NCI-H2227 (cell line): Measurements from ENCODE around the gene ACTG2.

Experiments
- DNase-seq: peaks from one replicate; lab custom pipeline; 2025; ENCODE audit not compliant: unreplicated experiment; lab: John Stamatoyannopoulos, UW

The ACTG2 gene

GRCh38 chr2:73911548-73912208 lies 18.9 kb downstream of the ACTG2 start:
- no peak for DNase-seq

GRCh38 chr2:73913414-73914054 lies 20.7 kb downstream of the ACTG2 start:
- DNase-seq: no peak

- no peak for DNase-seq
These were observed 21.9 kb downstream of the ACTG2 start for GRCh38 chr2:73914667-73915066.

GRCh38 chr2:73915437-73915993 lies 22.7 kb downstream of the ACTG2 start:
- DNase-seq: no peak

GRCh38 chr2:73916666-73917065 lies 23.9 kb downstream of the ACTG2 start:
- DNase-seq: no peak

GRCh38 chr2:73917296-73917695 lies 24.5 kb downstream of the ACTG2 start:
- DNase-seq: no peak

DNA sequence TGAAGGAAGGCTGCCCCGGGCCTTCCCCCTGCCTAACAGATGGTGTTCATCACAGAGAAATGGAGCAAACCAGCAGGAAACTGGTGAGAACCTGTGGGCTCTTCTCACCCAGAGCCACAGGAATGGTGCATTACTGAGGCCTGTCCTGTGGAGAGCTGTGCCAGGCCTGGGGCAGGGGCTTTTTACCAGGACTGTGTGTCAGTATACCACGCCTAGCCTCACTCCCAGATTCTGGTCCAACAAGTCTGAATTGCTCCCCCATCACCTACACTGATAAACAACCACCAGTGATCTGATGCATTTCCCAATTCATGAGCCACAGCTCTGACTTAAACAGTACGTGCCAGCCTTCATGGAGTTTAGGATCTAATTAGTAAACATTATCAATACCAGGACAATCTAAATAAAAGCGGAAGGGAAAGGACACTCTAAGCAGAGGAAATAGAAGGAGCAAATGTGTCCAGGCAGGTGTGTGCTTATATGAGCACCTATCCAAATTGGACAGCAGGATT lies 24.9 kb downstream of the ACTG2 start:
- no peak for DNase-seq

DNA sequence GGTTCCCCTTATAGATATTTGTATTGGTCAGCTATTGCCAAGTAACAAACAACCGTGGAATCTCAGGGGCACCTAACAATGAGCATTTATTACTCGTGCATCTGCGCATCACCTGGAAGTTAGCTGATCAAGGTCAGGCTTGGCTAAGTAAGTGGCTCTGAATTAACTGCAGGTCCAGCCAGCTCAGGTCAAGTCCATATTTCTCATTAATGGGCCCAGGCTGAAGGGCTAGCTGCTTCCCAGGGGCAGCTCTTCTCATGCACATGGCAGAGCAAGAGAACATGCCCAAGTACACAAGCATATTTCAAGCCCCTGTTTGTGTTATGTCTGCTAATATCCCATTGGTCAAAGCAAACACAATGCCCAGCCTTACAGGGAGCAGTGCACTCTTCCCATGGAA lies 26.0 kb downstream of the ACTG2 start:
- no peak for DNase-seq

GRCh38 chr2:73919596-73920228 lies 26.9 kb downstream of the ACTG2 start:
- DNase-seq: no peak

GRCh38 chr2:73920577-73921545 lies 28.1 kb downstream of the ACTG2 start:
- DNase-seq: peak; percentile 61

GRCh38 chr2:73921581-73921980 lies 28.8 kb downstream of the ACTG2 start:
- no peak for DNase-seq

- DNase-seq: no peak
These were observed 29.9 kb downstream of the ACTG2 start for GRCh38 chr2:73922681-73923080.

GRCh38 chr2:73925033-73925704 lies 32.4 kb downstream of the ACTG2 start:
- DNase-seq: no peak

DNA sequence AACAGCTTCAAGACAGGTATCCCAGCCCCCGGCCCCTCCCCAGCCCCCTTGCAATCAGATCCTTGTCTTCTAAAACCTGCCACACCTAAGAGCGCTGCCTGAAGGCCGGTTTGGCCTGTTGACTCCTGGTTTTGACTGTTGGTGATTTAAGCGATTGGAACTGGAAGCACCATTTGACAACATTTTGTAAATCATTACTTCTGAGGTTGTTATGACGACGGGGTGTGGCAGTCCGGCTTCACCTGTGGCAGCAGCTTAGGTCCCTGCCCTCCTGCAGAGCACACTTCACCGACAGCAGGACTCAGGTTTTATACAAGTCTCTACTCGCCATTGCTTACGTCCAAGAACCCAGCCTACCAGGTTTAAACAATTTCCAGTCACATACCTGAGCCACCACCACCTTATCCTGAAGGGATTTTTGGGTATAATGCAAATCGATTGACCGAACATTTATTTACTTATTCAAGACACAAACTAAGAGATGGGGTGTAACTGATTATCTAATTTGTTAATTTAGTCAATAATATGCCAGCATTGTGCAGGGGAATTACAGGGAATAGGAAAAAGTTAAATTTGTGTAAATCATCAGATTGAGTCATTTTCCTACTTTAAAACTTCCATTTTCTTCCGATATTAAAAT lies 33.2 kb downstream of the ACTG2 start:
- no peak for DNase-seq

DNA sequence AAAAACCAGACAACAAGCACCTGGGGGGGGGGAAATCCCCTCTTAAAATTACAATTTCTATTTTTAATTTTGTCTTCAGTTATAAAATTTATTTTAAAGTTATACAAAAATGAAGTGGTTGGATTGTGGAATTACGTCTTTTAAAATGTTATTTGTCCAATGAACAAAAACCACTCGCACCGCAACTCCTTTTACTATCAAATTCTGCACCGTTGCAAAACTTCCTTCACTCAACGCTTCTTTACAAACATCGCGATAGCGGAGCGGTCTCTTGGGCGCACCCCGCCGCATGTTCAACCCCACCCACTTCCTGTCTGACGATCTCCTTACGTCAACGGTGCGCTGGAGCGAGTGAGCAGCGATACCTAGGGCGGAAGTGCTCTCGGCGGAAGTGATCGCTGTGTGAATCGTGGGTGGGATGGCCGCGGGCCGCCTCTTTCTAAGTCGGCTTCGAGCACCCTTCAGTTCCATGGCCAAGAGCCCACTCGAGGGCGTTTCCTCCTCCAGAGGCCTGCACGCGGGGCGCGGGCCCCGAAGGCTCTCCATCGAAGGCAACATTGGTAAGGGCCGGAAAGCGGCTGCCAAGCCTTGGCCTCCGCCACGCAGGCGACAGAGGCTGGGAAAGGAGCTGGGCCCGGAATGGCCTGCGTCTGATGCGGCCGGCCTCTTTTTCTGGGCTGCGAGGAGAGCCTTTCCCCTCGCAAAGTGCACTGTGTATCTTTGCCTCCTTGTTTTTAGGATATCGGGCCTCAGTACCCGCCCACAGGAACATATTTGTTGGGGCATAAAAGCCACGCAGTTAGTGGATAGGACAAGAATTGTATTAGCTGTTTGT lies 33.9 kb downstream of the ACTG2 start, which contains the start of gene DGUOK:
Gene DGUOK, plus strand, starts transcription at position 388 of the 835 bp plus-strand sequence. Its CDS starts 31 bp downstream, at position 419.
- DNase-seq: peak; percentile 98

DNA sequence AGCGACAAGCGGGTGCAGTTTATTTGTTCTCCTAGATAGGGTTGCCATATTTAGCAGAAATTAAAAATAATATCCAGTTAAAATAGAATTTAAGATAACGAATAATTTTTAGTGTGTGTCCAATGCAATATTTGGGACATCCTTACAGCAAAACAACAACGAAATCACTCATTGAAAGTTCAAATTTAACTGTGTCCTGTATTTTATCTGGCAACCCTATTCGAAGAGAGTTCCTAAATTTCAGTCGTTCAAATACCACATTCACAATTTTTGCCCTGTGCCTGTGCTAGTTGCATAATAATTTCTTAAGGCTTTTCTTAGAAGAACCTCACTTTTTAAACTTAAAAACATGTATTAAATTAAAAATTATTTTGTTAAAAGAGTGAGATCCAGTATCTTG lies 34.5 kb downstream of the ACTG2 start:
- no peak for DNase-seq

- DNase-seq: no peak
These were observed 36.1 kb downstream of the ACTG2 start for GRCh38 chr2:73928963-73929347.

DNA sequence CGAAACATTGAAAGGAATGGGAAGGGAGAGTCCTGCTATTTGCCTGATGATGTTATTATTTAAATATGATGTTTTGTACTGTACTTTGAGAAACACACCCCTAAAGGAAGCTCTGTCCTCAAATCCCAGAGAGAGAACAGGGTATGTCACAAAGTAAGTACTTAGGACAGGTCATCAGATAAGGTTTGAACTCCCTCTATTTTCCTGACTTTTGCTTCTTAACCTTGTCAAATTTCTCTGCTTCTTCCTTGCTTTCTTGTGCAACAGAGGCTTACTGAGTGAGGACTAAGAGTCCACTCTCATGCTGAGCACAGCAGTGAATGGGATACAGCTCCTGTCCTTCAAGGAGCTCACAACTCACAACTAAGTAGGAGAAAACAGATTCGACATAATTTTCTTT lies 37.6 kb downstream of the ACTG2 start:
- no peak for DNase-seq
